Psoas muscle (tissue), 8 donors: Measurements from ENCODE around the gene E2F6. TPM values are rescaled to one million over a fixed set of nuclear protein-coding genes. Genes with fewer than 3 reads are reported as not detected.

Experiments
- ATAC-seq, 4 donors: fragments of 200-7000 bp; cut with Tn5 transposase; one replicate each; pipeline ENCODE4 v1.9.1; 2020; ENCODE audit warnings: moderate library complexity in 3 of 4, mild to moderate bottlenecking in 2 of 4
- DNase-seq, 2 donors: peaks; one replicate each; pipeline ENCODE4 v3.0.0-alpha.2; 2020
- H3K27ac ChIP-seq: fragments of 200-600 bp; one replicate; pipeline ENCODE4 v1.8.0; 2022
- H3K27me3 ChIP-seq, 3 donors: fragments of 200-600 bp in 1 of 3; one replicate each; pipeline versions ENCODE4 v1.6.1 to v1.8.0; 2013 to 2022; ENCODE audit warnings: low read length in 2 of 3, mild to moderate bottlenecking in 2 of 3, moderate library complexity in 1 of 3; ENCODE audit not compliant: insufficient read depth in 3 of 3
- H3K36me3 ChIP-seq, 2 donors: fragments of 200-600 bp in 1 of 2; one replicate each; pipeline versions ENCODE4 v1.6.1 to v1.8.0; 2013 to 2022; ENCODE audit warnings: low read depth in 1 of 2, mild to moderate bottlenecking in 1 of 2, moderate library complexity in 1 of 2; ENCODE audit not compliant: insufficient read depth in 1 of 2
- H3K4me1 ChIP-seq: fragments of 200-600 bp; one replicate; pipeline ENCODE4 v1.8.0; 2022
- H3K4me3 ChIP-seq: fragments of 200-600 bp; one replicate; pipeline ENCODE4 v1.8.0; 2022; ENCODE audit warnings: mild to moderate bottlenecking
- H3K9me3 ChIP-seq: fragments of 200-600 bp; one replicate; pipeline ENCODE4 v1.8.0; 2022
- WGBS, 3 donors: extraction: QIAGEN DNeasy Blood & Tissue Kit; methylation state at CpG; one replicate each; pipeline versions ENCODE4 v1.1.6 to v1.1.7; 2013; 5-methylcytosine and 5-hydroxymethylcytosine counted together
- intact Hi-C, 2 donors: fragments of 100-400 bp; cut with DNase I; formaldehyde crosslinking; loops; one replicate each; pipeline versions ENCODE4 v1.11.0 to v1.14.2; 2022
- polyA plus RNA-seq, 3 donors: library from polyadenylated mRNA; stranded (reverse); fragments of 200-250 nt; gene quantifications; one replicate each; pipeline ENCODE4 v1.2.3, GENCODE V29; 2013
- total RNA-seq, 4 donors: library from RNA; stranded (reverse); fragmentation: NEBNext Ultra II Directional in 2 of 4; extraction: Animal tissue kit (Norgen Biotek cat#: 25700) in 2 of 4; gene quantifications; one replicate each; pipeline versions ENCODE4 v1.2.1 to v1.2.4, GENCODE V29; 2021 to 2023
- TF ChIP-seq, protein P1 (sequence below): fragments of 200-600 bp; IDR thresholded peaks from one replicate; pipeline ENCODE4 v1.8.0; 2022; ENCODE audit warnings: antibody characterized with exemption
- donor health status: healthy with polysubstance abuse.
- donor health status: DM: no; HTN: no; CAD: no; lungs with moderate emphysema.
- donor health status: Bipolar disorder and iron deficiency.
- donor health status: healthy.
- donor health status: DM: yes; HTN: yes; CAD: no.
- donor health status: DM: no; HTN: no; CAD: no.
- donor health status: DM: no; HTN: no; CAD: no.
- donor health status: DM: yes; HTN: yes; CAD: no.

E2F6 gene
- total and polyA plus RNA-seq, 7 donors = 19.5 to 56.4 (median 31.3) TPM

DNA sequence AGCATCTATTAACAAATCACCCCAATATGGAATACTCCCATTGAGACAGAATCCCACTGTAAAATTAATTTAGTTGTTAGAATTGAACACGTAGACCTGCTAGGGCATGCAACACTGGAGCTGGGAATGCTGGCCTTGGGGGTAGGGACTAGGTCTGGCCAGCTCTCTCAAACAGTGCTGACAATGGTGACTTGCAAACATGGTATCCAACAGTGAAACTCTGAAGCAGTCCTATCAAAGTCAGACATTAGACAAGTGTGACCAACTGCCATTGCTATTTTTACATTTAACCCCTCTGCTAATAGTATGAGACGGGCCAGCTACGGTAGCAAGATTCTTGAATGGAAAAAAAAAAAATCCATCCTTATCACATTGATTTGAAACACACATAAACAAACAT, 7.2 kb downstream of the E2F6 start:
- Histone ChIP-seq H3K4me3 (peak overlapping the region; percentile 49), H3K9me3 (no peaks in the 10 kb centered on the region), H3K27ac (peak overlapping the region; percentile 83), H3K27me3 (no peaks in the 10 kb centered on the region), H3K4me1 (peaks cover 64% of the 10 kb centered on the region), H3K36me3 (peaks cover 0 to 51% of the 10 kb centered on the region in 2 donors)
- TF ChIP-seq, protein P1, sequence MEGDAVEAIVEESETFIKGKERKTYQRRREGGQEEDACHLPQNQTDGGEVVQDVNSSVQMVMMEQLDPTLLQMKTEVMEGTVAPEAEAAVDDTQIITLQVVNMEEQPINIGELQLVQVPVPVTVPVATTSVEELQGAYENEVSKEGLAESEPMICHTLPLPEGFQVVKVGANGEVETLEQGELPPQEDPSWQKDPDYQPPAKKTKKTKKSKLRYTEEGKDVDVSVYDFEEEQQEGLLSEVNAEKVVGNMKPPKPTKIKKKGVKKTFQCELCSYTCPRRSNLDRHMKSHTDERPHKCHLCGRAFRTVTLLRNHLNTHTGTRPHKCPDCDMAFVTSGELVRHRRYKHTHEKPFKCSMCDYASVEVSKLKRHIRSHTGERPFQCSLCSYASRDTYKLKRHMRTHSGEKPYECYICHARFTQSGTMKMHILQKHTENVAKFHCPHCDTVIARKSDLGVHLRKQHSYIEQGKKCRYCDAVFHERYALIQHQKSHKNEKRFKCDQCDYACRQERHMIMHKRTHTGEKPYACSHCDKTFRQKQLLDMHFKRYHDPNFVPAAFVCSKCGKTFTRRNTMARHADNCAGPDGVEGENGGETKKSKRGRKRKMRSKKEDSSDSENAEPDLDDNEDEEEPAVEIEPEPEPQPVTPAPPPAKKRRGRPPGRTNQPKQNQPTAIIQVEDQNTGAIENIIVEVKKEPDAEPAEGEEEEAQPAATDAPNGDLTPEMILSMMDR = no peak
- intact Hi-C loops = no loop called here
- no peak for DNase-seq
- peak; percentile 87 to 94 (median 90) for ATAC-seq
- WGBS, 3 donors = 29 to 37% (median 37%) methylated on average over 3 of the region's 3 CpGs

DNA sequence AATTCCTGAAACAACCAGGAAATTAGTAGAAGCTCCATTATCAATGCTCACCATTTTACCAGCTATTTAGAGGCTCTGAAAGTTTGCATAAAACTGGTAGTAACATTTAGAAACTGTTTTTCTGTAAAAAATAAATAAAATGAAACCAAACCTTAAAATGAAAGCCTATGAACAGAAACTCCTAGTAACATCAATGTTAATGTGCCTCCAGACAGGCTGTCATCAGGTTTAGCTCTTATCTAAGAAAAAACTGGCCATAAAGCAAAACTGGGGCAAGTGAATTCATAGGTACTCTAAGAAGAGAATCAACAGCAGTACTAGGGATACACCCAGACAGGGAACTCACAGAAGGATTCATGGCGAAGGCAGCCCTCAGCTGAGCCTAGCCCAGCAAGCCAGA, 8.0 kb downstream of the E2F6 start:
- Histone ChIP-seq H3K27me3 (no peaks in the 10 kb centered on the region), H3K36me3 (peaks cover 0 to 52% of the 10 kb centered on the region in 2 donors), H3K4me1 (peaks cover 56% of the 10 kb centered on the region), H3K4me3 (peak overlapping the region; percentile 49), H3K27ac (peak overlapping the region; percentile 83), H3K9me3 (no peaks in the 10 kb centered on the region)
- 80 to 97% (median 90%) methylated on average over 1 of the region's 1 CpG for WGBS, 3 donors
- TF ChIP-seq, protein P1 = no peak
- intact Hi-C loops = no loop called here
- peak in 2 of 4 donors; percentile 26 to 43 for ATAC-seq
- DNase-seq = no peak

DNA sequence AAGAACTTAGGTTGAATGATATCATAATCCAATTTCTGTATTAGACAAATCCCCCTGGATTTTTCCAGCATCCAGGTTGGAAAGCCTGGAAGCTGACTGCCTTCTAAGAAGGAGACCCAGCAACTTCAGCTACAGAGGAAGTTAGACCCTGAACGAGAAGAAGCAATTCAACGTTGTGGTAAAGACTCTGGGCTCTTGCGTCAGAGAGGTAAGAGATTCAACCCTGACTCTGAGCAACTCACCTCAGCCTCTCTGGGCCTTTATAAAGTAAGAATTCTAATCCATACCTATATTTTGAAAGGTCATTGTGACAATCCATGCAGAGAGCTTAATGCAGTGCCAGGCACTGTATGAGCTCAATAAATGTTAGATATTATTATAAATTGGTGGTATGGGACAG, 9.7 kb downstream of the E2F6 start:
- WGBS, 3 donors = 59 to 66% (median 63%) methylated on average over 3 of the region's 3 CpGs
- Histone ChIP-seq H3K4me1 (peaks cover 40% of the 10 kb centered on the region), H3K36me3 (peaks cover 2 to 60% of the 10 kb centered on the region in 2 donors), H3K9me3 (no peaks in the 10 kb centered on the region), H3K4me3 (no peak overlapping the region), H3K27ac (no peak overlapping the region), H3K27me3 (no peaks in the 10 kb centered on the region)
- ATAC-seq (no peak), DNase-seq (no peak)
- TF ChIP-seq, protein P1 = no peak
- intact Hi-C loops = no loop called here

DNA sequence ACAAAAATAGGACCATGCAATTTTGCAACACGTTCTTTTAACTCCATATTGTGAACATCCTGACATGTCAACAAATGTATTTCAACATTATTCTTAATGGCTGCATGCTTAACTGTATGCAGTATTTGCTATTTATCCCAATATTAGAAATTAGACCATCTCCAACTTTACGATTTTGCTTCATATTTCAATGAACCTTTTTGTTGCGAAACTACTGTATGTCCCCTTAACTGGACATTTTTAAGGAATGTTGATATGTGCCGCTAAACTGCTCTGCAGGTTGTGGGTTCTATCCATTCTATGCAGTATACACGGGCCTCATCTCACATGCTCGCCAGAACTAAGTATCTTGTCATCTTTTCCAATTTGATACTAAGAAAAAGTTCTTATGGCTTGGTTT, 11.1 kb downstream of the E2F6 start:
- Histone ChIP-seq H3K4me1 (peaks cover 28% of the 10 kb centered on the region), H3K9me3 (no peaks in the 10 kb centered on the region), H3K36me3 (peaks cover 8 to 75% of the 10 kb centered on the region in 2 donors), H3K27me3 (no peaks in the 10 kb centered on the region), H3K27ac (no peak overlapping the region), H3K4me3 (no peak overlapping the region)
- no peak for ATAC-seq
- 86 to 91% (median 89%) methylated on average over 6 of the region's 6 CpGs for WGBS, 3 donors
- no peak for DNase-seq
- TF ChIP-seq, protein P1 = no peak
- intact Hi-C loops = no loop called here

DNA sequence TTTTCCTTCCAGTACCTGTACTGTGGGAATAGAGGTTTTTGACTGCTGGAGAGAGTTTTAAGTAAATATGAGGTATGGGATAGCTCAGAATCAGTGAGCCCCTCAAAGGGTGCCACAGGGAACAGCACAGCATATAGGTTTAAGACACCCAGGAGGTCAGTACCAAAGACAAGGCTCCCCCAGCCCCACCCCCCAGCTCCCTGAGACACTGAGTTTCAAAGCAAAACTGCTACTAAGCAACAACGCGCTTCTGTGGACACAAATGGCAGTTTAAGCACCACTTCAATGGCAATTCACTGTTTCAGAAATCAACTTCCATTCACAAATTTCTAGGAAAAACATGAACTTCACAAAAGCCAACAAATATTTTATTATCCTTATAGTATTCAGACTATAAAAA, 15.2 kb downstream of the E2F6 start:
- DNase-seq (no peak), ATAC-seq (no peak)
- Histone ChIP-seq H3K27me3 (no peaks in the 10 kb centered on the region), H3K4me1 (no peaks in the 10 kb centered on the region), H3K4me3 (no peak overlapping the region), H3K9me3 (no peaks in the 10 kb centered on the region), H3K36me3 (peaks cover 12 to 98% of the 10 kb centered on the region in 2 donors), H3K27ac (no peak overlapping the region)
- 92 to 98% (median 95%) methylated on average over 2 of the region's 2 CpGs for WGBS, 3 donors
- intact Hi-C loops = no loop called here
- TF ChIP-seq, protein P1 = no peak
